Measurements from ENCODE around the gene RNLS. TPM values are rescaled to one million over a fixed set of nuclear protein-coding genes. Genes with fewer than 3 reads are reported as not detected.
"Not testable (repeated sequence)": the region's sequence is repeated elsewhere in the genome, so short reads cannot be mapped to it uniquely, and the experiment has no call there.

The RNLS gene
- total RNA-seq, 1 donor from 2014 or later, result 10.0 TPM

DNA sequence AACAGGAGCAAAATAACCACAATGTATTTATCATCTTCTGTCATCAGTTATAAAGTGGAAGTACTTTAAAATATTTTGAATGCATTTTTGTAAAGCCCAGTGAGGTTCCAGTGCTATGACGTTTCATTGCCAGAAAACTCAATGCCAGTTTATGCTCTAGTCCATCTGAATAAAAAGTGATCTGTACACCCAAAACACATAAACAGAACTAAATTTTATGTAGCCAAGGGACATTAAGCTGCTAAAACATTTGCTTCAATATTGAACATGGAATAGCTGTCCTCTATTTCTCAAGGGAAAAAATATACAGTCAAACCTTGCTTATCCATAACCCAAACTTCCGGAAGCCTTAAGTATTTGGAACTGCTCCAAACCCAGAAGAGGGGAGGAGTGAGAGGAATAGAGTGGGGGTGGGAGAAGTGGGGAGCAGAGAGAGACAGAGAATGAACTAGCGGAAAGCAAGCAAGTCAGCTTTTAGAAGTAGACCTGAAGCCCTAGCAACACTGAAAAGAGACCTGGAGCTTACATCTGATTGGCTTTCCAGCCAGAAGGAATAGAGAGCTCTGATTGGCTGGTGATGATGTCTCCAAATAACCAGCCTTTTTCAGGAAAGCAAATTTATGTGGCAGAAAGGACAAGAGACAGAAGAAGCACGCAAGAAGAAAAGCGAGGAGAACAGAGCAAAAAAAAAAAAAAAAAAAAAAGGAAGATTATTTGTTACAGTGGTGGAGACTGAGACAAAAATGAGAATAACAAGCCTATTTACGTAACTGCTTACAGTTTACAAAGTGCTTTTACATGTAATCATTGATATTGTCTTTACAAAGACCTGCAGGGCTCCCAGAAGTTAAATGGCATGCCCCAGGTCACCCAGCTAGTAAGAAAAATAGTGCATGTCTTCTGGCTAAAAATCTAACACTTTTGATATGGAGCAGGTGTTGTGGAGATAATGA, 196.0 kb downstream of the RNLS start:
- ATAC-seq, result no peak

DNA sequence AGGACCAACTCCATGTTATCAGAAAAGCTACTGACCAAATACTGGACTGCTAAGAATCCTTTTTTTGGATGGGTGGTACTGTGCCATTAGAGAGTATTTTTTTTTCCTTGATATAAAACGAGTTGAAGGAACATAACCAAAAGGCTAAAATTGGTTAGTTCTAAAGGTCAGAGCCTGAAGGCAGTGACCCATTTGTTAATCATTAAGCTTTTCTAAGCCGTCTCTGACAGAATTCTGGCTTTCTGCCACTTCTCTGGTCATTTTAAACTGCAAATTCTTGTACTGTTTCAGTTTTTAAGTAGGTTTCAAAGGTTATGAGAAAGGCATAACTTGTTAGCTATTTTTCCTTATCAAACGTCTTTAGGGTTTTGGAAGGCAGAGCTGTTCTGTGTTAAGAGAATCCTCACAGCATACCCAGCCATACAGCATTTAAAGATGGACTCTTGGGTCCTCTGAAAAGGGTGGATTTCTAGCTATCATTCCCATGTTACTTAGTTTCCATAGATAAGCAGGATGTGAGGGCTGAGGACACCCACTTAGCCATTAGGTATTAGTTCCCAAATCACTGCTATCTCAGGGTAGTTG, 196.8 kb downstream of the RNLS start:
- no peak for ATAC-seq

DNA sequence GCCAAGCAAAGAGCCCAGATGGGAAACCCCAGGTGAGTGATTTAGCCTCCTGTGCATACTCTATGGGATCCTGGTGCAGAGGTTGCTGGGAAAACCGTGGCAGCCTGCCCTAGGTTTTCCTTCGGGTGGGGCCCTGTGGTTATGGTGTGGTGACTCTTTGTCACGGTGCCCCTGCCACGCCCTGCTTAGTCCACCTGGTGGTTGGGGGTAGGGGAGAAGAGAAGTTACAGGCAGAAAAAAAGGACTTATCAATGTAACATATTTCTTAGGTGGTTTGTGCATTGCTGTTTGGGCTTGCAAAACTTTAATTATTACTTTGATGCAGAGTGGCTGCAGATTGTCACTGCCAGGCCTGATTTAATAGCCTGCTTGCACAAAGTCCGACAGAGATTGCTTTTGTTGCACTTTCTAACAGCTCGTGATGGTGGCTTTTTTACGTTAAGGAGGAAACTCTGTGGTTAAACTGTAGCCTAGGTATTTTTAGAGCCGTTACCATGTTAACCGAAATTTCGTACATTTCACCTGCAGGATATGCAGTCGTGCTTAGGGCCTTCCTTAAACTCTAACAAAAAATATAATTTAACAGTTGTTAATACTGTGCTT, 197.4 kb downstream of the RNLS start:
- peak; percentile 91 for ATAC-seq

DNA sequence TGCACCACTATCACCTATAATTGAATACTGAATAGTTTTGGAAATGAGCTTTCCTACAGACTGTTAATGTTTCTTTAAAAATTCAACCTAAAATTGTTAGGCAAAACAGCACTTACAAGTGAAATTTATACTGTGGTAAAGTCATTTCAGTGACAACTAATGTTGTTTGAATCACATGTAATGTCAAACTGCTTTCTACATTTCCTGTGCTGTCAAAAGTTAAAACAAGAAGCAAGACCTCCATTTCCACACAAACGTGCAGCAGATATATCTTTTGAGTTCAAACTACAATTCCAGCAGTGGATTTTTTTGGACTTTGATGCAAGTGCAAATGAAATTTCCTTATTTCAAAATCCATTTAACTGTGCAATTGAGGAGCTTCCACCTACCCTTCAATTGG, 199.8 kb downstream of the RNLS start:
- no peak for ATAC-seq

DNA sequence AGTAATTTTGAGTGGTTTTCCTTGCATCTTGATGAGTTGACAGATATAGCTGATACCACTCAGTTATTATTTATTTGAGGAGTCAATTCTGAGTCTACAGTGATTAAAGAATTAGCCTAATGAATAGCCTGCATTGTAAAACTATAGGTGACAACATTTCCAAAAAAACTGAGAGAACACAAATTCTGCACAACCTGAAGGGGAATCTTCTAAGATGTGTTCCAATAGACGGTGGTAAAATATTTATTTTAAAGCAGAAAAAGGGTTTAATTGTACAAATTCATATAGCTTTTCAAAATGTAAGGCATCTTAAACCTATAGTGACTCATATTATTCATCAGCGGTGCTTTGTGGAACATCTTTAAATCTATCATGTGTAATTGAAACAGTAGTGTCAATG, 200.4 kb downstream of the RNLS start:
- no peak for ATAC-seq

DNA sequence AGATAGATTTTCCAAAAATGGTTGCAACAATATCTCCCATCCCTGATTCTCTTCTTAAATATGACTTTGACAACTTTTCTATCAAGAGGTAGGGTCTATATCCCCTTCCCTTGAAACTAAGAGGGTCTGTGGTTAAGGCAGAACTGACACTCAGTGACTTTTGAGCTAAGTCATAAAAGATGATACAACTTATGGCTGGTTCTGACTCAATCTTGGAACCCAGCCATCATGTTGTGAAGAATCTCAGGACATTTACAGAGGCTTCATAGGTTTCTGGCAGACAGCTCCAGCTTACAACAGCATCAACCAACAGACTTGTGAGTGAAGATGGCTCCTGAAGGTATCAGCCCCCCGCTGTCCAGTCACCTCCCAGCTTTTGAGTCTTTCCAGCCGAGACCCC, 203.5 kb downstream of the RNLS start:
- no peak for ATAC-seq

DNA sequence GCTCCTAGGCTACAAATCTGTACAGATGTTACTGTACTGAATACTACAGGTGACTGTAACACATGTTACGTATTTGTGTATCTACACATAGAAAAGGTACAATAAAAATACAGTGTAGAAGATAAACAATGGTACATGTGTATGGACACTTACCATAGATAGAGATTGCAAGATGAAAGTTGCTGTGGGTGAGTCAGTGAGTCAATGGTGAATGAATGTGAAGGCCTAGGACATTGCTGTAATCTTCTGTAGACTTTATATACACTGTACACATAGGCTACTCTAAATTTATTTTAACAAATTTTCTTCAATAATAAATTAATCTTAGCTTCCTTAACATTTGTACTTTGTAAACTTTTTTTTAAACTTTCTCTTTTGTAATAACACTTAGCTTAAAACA, 205.6 kb downstream of the RNLS start:
- ATAC-seq, result no peak

DNA sequence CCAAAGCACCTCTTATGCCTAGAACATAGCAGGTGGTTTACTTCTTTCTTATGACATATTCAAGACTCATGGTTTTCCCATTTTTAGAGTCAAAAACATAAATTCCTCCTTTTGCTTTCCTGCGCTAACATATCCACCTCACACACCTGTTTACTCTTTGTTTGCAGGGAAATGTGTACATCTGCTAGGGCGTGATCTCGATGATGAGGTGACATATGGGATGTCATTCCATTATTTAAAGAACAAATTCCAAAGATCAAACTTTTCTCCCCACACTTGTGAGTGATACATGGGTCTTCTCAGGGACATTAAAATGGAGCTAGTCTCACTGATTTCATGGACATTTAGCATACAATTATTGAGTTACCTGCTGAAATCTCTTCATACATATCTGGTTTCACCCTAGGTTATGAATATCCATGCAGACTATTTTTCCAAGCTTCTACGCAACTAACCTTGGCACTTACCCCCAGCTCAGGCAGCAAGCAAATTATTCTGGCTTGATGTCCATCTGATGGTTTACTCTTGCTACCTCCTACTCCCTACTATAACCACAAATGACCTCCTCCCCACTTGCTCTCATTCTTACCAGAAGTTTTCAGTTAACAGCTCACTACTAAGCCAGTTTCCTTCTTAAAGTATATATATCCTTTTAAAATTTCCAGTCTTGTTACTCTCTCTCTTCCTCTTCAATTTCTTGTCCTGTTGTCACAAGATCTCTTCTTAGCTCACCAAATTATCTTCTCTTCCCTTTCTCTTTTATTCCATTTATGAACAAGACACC, 208.5 kb downstream of the RNLS start:
- no peak for ATAC-seq

DNA sequence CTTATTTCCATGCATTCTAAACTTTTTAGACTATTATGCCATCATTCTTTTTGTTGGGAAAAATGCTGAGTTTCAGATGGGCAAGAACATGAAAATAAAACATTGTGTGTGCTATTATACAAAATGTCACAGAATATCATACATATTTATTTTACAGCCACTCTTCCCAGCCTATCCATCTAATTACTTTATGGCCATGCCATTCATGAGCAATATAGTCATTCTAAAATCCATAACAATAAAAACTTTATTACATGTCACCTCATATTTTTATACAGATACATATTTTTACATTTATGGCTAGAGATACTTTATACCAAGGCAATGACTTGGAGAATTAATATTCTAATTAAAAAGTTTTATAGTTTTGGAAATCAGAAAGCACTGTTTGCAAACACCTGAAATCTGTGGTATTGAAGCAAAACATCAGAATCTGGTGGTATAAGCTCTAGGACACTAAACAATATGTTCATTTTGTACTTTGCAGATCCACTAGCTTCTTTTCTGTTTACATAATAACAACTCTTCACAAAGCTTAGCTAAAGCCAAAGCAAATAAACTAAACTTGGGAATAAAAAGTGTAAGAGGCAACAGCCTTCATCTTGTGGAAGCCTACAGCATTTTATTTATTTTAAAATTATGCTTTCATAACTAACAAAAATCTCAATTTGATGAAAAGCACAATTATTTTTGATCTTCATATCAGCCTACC, 210.1 kb downstream of the RNLS start:
- no peak for ATAC-seq

DNA sequence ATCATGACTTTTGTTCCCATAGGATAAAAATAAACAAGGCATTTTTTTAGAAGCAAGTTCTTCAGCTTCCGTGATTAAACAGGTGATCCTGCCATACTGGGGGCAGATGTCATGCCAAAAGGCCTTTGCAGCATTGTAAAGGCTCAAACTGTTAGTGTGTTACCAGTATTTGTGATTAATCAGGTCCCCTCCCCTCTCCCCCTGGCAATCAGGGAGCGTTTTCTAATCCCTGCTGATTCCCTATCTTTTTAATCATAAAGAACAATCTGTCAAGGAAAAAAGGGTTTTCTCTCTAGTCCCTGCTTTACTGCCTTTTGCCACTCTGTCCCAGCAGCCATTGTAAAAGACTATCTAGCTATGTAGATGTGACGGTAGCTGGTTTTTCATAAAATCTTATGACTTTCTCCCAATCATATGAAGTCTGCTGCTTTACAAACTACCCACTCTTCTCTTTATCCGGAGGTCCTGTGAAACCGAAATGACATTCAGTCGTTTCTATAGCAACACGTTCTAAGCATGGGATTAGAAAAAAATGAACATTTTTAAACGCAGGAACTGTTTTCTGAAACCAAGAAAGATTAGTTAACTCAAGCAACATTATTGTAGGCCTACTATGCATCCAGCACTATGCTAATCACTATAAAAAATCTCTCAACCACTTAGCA, 210.9 kb downstream of the RNLS start:
- ATAC-seq, result no peak

DNA sequence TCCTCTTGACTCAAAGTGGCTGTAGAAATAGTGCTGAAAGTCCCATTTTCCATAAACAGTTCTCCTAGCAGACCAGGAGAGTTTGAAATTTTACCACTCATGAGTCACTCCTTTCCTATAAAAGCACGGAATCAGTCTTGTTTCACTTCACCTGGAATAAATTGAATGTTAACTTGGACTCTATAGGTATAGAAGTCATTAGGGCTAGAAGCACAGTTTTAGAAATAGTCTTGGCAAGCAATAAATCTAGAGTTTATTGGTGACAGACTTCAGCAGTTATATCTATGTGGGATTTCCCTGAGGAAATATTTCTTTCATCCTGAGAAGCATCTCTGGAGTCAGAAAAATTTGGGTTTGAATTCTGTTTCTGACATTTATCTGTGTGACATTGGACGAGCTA, 212.4 kb downstream of the RNLS start:
- no peak for ATAC-seq

DNA sequence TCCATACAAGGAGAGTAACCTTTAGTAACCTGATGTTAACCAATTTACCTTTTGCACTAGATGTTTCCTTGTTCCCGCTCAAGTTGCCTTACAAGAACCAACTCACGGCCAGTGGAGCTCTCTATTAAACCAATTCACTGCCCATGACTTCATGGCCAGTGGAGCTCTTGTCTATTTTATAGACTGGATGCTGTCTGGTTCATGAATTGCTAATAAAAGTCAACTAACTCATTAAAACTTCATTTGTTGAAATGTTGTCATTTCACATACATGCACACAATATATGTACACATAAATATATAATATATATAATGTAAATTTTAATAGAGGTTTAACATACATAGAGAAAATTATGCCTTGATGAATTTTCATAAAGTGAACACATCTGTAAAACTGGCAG, 216.3 kb downstream of the RNLS start:
- ATAC-seq, result no peak

DNA sequence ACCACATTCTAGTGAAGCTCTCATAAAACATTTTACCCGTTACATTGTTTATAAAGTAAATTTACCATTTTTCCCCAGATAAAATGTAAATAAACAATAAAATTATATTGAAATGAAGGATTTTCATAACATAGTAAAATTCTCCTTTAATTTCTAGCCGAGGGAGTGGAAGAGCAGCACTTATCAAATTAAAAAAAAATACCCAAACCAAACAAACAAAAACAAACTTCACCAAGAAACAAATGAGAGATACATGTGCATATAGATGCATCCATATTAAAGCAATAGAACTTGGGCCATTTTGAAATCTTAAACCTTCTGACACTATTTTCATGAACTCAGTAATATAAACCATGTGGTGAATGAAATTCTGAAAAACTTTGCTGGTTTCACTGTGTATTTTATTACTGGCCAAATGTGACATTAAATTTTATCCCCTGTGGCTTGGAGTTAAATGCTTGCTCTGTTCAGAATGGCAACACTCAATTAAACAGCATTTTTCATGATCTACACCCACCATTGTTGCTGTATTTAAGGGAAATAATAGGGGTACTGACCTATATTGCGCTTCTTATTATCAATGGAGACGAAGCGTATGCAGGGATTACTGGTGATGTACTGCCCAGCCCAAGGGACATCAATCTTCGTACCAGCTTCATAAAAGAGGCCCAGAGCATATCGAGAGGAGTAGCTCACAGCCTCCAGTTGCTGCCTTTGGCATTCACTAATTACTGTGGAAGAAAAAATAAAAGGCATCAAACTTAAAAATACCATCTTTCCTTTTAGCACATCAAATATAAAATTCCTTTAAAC, 220.9 kb downstream of the RNLS start:
- no peak for ATAC-seq

DNA sequence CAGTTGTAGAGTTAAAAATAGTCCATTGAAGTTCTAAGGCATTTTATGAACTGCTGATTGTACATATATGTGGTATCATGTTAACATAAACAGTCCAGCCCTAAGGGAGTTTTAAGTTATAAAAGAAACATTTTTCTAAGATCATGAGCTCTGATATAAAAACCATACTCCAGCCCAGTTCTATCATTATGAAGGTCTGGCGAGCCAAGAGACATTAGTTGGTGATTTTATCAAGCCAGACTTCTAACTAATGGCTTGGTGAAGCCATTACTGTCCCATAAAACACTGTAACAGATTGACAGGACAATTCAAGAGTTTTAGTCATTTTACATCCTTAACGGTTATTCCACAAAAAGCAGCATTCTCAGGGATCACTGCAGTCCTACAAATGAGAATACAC, 221.6 kb downstream of the RNLS start:
- no peak for ATAC-seq

DNA sequence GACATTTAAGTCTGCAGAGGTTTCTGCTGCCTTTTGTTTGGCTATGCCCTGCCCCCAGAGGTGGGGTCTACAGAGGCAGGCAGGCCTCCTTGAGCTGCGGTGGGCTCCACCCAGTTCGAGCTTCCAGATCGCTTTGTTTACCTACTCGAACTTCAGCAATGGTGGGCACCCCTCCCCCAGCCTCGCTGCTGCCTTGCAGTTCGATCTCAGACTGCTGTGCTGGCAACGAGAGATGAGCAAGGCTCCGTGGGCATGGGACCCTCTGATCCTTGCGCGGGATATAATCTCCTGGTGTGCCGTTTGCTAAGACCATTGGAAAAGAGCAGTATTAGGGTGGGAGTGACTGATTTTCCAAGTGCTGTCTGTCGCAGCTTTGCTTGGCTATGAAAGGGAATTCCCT, 227.4 kb downstream of the RNLS start:
- ATAC-seq, result not testable (repeated sequence)

DNA sequence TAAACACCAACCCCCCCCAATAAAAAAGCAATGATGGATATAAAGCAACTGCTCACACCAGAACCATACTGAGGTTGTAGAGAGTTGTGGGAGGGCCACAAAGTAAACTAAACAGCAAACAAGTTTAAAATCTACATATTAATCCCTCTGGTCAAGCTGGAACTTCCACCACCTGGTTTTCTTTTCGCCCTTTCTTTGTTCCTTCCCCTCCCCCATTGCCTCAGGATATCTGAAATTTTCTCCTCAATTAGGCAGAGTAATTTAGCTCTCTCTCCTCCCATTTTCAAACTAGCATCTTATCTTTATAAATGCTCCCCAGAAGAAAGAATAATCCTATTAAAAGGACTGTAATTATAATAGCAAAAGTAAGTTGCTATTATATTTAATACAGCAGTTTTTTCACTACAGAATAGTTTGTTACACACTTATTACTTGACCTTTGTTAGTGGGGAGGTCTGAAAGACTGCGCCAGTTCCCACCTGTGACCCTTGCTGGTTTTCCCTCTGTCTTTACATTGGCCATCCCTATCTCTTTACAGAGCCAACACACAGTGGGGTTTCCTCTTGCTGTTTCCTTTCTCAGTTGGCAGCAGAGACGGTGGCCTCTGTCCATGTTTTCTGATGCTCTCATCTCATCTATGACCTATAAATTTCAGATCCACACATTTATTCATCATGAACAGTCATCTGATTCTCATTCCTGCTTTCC, 235.4 kb downstream of the RNLS start:
- no peak for ATAC-seq

DNA sequence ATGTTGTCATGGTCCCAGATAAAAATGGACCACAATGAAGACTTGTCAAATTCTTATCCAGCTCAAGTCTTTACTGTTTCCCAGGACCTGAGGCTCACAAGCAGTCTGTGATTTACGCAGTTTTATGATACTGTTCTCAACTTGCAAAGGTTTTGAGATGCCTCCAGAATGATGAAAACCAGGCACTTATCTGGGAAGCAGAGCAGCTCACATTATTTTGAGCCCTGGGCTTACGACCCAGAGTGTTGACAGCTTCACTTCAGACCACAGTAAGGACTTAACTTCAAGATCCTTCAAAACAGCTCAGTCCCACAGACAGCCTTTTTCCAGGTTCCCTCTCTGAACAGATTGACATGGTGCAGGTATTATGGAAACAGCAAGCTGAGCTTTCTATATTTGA, 236.1 kb downstream of the RNLS start:
- no peak for ATAC-seq

DNA sequence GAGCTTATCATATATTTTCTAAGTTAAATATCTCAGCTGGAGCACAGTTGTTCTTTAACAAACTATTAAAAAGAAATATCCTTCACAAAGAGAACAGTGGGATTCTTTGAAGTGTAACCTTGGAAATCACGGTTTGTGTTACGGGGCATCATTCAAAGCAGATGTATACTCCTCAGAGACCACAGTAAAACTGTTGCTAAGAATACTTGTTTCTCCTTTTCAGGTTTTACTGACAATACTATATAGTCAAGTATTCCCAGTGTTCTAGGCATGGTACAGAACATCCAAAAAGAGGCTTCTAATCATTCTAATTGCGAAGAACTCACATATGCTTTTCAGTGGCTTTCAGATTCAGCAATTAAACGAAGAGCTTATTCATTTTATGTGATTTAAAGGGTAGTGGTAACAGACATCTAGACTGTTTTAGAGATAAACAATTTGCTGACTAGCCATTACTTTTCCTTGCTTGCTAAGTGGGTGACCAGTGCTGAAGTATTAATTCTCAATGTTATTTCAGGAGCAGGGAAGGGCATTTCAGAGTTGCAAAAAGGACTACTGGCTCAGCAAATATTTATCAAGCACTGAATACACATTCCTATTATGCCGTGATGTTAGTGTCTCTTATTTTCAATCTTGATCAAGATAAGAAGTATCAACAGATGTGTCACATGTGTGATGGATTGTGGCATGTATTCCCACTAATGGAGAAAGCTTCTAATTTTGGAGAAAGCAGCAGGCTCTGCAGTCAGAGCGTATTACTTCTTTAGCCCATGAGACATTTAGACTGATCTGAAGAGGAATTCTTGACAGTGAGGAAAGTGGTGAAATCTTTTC, 236.8 kb downstream of the RNLS start:
- ATAC-seq, result no peak

DNA sequence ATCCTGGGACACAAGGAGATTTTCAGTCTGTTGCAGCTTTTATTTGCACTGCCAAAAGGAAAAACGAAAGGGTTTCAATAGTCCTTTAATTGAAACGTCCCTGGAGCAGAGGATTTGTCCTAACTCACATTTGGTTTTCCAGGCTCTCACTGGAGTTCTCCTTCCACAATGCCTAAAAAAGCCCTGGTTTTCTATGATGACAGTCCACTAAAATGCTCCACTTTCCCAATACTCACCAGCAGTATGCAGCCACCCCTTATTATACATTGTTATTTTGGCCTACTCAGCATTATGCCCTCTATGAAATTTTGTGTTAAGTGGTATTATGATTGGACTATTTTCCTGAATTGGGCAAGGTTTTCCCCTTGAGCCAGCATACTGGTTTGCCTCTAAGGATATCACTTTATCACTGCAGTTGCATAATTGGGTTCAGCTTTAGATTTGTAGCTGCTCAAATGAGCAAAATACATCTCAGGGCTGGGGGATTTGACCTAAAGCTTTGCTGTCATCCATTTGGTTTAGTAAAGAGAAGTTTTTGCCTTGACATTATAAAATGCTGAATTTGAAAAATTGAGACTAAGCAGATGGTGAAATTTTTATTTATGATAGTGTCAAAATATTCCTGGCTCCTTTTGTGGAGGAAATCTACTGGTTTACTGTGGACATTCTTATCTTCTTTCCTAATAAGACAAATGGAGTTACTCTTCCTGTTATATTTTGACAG, 239.2 kb downstream of the RNLS start:
- no peak for ATAC-seq

Measured in esophagus mucosa (tissue), 1 donor.